Measurements from ENCODE around the gene SEMA5A. TPM values are rescaled to one million over a fixed set of nuclear protein-coding genes. Genes with fewer than 3 reads are reported as not detected.

SEMA5A gene
- total RNA-seq, 1 donor from 2014 or later = 189 TPM

DNA sequence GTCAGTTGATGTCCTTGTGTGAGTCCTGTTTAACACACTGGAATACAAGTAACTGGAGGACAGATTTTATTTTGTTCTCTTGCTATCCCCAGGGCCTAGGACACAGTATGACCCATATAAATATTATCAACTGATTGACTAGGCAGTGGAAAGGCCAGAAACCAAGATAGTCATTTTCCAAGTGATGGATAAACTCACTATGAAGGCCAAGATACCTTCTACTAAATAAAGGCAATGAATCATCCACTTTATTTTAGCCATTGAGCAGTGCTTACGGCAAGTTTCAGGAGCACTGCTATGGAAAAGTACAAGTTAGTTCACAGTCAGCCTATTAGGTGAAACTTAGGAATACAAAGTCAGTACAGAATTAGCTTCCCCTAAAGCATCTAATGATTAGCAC lies 153.2 kb downstream of the SEMA5A start:
- TF ChIP-seq, protein P1, sequence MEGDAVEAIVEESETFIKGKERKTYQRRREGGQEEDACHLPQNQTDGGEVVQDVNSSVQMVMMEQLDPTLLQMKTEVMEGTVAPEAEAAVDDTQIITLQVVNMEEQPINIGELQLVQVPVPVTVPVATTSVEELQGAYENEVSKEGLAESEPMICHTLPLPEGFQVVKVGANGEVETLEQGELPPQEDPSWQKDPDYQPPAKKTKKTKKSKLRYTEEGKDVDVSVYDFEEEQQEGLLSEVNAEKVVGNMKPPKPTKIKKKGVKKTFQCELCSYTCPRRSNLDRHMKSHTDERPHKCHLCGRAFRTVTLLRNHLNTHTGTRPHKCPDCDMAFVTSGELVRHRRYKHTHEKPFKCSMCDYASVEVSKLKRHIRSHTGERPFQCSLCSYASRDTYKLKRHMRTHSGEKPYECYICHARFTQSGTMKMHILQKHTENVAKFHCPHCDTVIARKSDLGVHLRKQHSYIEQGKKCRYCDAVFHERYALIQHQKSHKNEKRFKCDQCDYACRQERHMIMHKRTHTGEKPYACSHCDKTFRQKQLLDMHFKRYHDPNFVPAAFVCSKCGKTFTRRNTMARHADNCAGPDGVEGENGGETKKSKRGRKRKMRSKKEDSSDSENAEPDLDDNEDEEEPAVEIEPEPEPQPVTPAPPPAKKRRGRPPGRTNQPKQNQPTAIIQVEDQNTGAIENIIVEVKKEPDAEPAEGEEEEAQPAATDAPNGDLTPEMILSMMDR (IDR thresholded peaks at IDR 0.05) = no peak

DNA sequence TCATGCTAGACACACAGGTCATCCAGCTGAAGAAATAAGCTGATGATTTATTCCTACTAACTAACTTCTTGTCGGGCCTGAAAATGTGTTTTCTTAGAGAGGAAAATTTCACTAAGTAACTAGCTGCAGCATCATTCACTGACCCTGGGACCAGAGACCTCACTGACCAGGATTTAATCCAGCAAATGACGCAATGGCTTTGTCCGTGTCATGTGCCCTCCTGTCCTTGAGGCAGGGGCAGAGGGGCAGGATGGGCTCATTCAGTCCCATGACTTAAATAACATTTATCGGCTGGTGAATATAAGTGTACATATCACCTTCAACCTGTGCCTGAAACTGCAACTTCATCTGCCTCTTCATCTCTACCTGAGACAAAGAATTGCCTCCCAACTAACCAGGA lies 154.8 kb downstream of the SEMA5A start:
- H3K4me1 Mint-ChIP-seq (ENCODE audit: unreplicated experiment) = peaks cover 24% of the 10 kb centered on the region
- H3K4me3 Mint-ChIP-seq (ENCODE audit: unreplicated experiment) = no peak overlapping the region
- no peaks in the 10 kb centered on the region for H3K9me3 Mint-ChIP-seq (ENCODE audit: unreplicated experiment)
- H3K36me3 Mint-ChIP-seq (ENCODE audit: unreplicated experiment) = peaks cover 5% of the 10 kb centered on the region
- no peak overlapping the region for H3K27ac Mint-ChIP-seq (ENCODE audit: unreplicated experiment)
- H3K27me3 Mint-ChIP-seq (ENCODE audit: unreplicated experiment) = no peaks in the 10 kb centered on the region
- no peak for DNase-seq (ENCODE audit: extremely low spot score, unreplicated experiment)
- TF ChIP-seq, protein P1 (IDR thresholded peaks at IDR 0.05) = no peak

More for the DNA sequence above, 153.2 kb downstream of the SEMA5A start:
- H3K9me3 Mint-ChIP-seq (ENCODE audit: unreplicated experiment) = peaks cover 3% of the 10 kb centered on the region
- no peak for DNase-seq (ENCODE audit: extremely low spot score, unreplicated experiment)
- H3K4me3 Mint-ChIP-seq (ENCODE audit: unreplicated experiment) = no peak overlapping the region
- peaks cover 10% of the 10 kb centered on the region for H3K36me3 Mint-ChIP-seq (ENCODE audit: unreplicated experiment)
- H3K27ac Mint-ChIP-seq (ENCODE audit: unreplicated experiment) = no peak overlapping the region
- no peaks in the 10 kb centered on the region for H3K27me3 Mint-ChIP-seq (ENCODE audit: unreplicated experiment)
- peaks cover 22% of the 10 kb centered on the region for H3K4me1 Mint-ChIP-seq (ENCODE audit: unreplicated experiment)

DNA sequence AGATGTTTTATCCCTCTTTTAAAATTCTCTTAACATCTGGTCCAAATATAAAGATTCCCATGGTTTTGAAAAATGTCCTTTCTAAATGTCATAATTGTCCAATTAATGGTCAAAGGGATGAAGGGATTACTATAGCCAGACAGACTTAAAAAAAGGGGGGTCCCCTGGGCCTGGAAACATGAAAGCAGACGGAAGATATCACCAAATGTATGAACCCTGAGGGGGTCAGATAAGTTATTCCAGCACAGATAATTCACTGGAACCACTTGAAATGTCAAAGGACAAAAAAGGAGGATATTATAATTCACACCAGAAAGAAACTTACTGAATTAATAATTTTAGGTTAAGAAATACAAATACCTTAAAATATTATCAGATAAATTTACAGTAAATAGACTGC lies 155.8 kb downstream of the SEMA5A start:
- DNase-seq (ENCODE audit: extremely low spot score, unreplicated experiment) = no peak
- TF ChIP-seq, protein P1 (IDR thresholded peaks at IDR 0.05) = no peak
- H3K9me3 Mint-ChIP-seq (ENCODE audit: unreplicated experiment) = no peaks in the 10 kb centered on the region
- H3K4me1 Mint-ChIP-seq (ENCODE audit: unreplicated experiment) = peaks cover 25% of the 10 kb centered on the region
- H3K4me3 Mint-ChIP-seq (ENCODE audit: unreplicated experiment) = no peak overlapping the region
- no peaks in the 10 kb centered on the region for H3K27me3 Mint-ChIP-seq (ENCODE audit: unreplicated experiment)
- H3K27ac Mint-ChIP-seq (ENCODE audit: unreplicated experiment) = no peak overlapping the region
- peaks cover 7% of the 10 kb centered on the region for H3K36me3 Mint-ChIP-seq (ENCODE audit: unreplicated experiment)

DNA sequence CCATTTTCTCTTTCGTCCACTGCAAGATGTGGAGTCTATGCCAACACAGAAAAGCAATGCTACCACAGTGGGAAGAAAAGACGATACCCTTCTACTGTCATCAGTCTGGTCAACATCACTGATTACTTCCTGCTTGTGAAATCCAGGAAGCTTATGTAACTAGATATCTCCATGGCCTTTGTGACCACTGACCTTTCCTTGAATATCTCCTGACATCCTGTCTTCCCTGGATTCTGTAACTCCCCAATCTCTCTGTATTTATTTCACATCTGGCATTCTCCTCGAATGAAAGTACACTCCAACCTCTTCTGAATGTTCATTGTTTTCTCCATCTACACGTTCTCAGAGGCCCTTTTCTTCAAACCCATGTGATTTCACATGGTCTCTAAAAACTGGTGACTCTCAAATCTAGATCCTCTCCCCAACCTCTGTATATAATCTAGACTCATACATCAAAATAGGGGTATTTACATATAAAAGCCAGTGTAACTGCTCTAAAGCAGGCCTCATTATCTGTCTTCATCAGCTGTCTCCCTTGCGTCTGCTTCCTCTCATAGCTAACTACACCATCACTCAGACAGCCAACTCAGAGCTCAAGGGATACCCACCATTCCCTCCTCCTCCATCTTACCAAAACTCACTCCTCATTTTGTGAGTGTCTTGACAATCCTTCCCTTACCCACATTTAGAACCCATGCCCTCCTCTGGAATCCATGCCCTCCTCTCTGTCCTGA lies 156.8 kb downstream of the SEMA5A start:
- Mint-ChIP-seq H3K27me3 (ENCODE audit: unreplicated experiment) (no peaks in the 10 kb centered on the region), H3K4me3 (ENCODE audit: unreplicated experiment) (no peak overlapping the region), H3K27ac (ENCODE audit: unreplicated experiment) (no peak overlapping the region), H3K36me3 (ENCODE audit: unreplicated experiment) (peaks cover 7% of the 10 kb centered on the region), H3K4me1 (ENCODE audit: unreplicated experiment) (peaks cover 25% of the 10 kb centered on the region), H3K9me3 (ENCODE audit: unreplicated experiment) (no peaks in the 10 kb centered on the region)
- no peak for DNase-seq (ENCODE audit: extremely low spot score, unreplicated experiment)
- TF ChIP-seq, protein P1 (IDR thresholded peaks at IDR 0.05) = no peak

DNA sequence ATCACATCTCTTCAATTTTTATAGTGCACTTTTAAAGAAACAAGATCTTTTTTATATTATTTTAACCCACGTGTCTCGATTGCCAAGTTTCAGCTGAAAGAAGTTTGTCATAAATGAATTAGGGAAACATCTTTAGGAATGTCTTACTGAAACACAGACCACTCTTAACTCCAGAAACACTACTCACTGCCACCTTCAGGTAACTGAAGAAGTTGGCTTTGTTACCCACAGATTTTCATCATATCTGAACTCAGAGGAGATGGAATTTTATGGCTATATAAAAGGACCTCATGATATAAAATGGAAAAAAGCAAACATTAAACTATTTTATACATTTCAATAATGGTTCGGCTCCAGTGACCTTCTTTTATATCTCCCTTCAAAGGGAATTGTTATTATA lies 158.0 kb downstream of the SEMA5A start:
- no peaks in the 10 kb centered on the region for H3K9me3 Mint-ChIP-seq (ENCODE audit: unreplicated experiment)
- H3K4me3 Mint-ChIP-seq (ENCODE audit: unreplicated experiment) = no peak overlapping the region
- DNase-seq (ENCODE audit: extremely low spot score, unreplicated experiment) = no peak
- H3K27me3 Mint-ChIP-seq (ENCODE audit: unreplicated experiment) = no peaks in the 10 kb centered on the region
- peaks cover 25% of the 10 kb centered on the region for H3K4me1 Mint-ChIP-seq (ENCODE audit: unreplicated experiment)
- TF ChIP-seq, protein P1 (IDR thresholded peaks at IDR 0.05) = peak; percentile 54
- H3K36me3 Mint-ChIP-seq (ENCODE audit: unreplicated experiment) = peaks cover 13% of the 10 kb centered on the region
- H3K27ac Mint-ChIP-seq (ENCODE audit: unreplicated experiment) = no peak overlapping the region
